T-helper 2 cell treated with Interferon-gamma antibody and Interleukin-4, amounts not matched to agents 5 μg/mL and 100 μg/mL, for 36 hours (primary cell): ENCODE measurements around the gene ANK2.

Source experiments
- DNase-seq: peaks from one replicate; pipeline ENCODE4 v3.0.0; 2021; ENCODE audit warnings: low spot score
- H3K27ac Mint-ChIP-seq: one replicate; pipeline ENCODE4 v1.8.0; 2021; ENCODE audit warnings: mild to moderate bottlenecking, mixed read lengths
- H3K27me3 Mint-ChIP-seq: one replicate; pipeline ENCODE4 v1.8.0; 2021; ENCODE audit warnings: low read depth, mixed read lengths
- H3K36me3 Mint-ChIP-seq: one replicate; pipeline ENCODE4 v1.8.0; 2021; ENCODE audit warnings: low read depth, mixed read lengths
- H3K4me1 Mint-ChIP-seq: one replicate; pipeline ENCODE4 v1.8.0; 2021; ENCODE audit warnings: low read depth, mixed read lengths
- H3K4me3 Mint-ChIP-seq: one replicate; pipeline ENCODE4 v1.8.0; 2022; ENCODE audit warnings: mild to moderate bottlenecking, moderate library complexity, mixed read lengths
- H3K9me3 Mint-ChIP-seq: one replicate; pipeline ENCODE4 v1.8.0; 2021; ENCODE audit warnings: mixed read lengths

ANK2 gene

DNA sequence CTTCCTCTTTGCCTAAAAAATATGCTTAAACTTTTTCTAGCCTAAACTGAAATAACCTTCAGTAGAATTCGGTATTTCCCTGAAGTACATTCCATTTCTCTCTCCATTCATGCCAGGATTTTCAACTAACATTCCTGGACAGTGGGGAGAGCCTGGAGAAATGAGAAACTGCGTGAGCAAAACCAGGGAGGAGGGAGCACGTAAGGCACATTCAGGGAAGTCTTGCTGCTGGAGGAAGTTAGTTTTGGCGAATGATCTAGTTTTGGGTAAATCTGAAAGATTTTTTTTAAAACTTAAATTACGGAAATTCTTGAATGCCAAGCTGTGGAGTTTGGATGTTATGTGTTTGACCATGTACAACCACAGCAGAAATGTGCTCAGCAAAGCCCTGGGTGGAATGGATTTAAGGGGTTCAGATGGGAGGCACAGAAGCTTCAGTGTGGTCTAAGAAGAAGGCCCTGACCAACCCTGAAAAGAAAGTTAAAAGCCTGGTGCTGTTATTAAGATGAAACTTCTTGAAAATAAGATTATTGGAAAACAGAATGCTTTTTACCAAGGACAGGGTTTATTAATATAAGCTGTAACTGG lies 347.8 kb downstream of the ANK2 start:
- no peak for DNase-seq
- no peaks in the 10 kb centered on the region for H3K36me3 Mint-ChIP-seq

GRCh38 chr4:113398441-113399143 lies 349.1 kb downstream of the ANK2 start:
- H3K27ac Mint-ChIP-seq, result no peak overlapping the region

More for the DNA sequence above, 347.8 kb downstream of the ANK2 start:
- H3K27ac Mint-ChIP-seq, result no peak overlapping the region
- H3K4me3 Mint-ChIP-seq, result no peak overlapping the region
- H3K9me3 Mint-ChIP-seq, result no peaks in the 10 kb centered on the region
- peaks cover 3% of the 10 kb centered on the region for H3K27me3 Mint-ChIP-seq
- H3K4me1 Mint-ChIP-seq, result peaks cover 2% of the 10 kb centered on the region

GRCh38 chr4:113404167-113404571 lies 354.7 kb downstream of the ANK2 start:
- H3K27me3 Mint-ChIP-seq, result no peaks in the 10 kb centered on the region
- no peak for DNase-seq
- no peaks in the 10 kb centered on the region for H3K36me3 Mint-ChIP-seq
- H3K4me1 Mint-ChIP-seq, result no peaks in the 10 kb centered on the region
- H3K4me3 Mint-ChIP-seq, result no peak overlapping the region
- no peaks in the 10 kb centered on the region for H3K9me3 Mint-ChIP-seq
- no peak overlapping the region for H3K27ac Mint-ChIP-seq

More at GRCh38 chr4:113398441-113399143, 349.1 kb downstream of the ANK2 start:
- H3K4me1 Mint-ChIP-seq, result peaks cover 2% of the 10 kb centered on the region
- H3K9me3 Mint-ChIP-seq, result no peaks in the 10 kb centered on the region
- peaks cover 3% of the 10 kb centered on the region for H3K27me3 Mint-ChIP-seq
- no peaks in the 10 kb centered on the region for H3K36me3 Mint-ChIP-seq
- DNase-seq, result no peak
- no peak overlapping the region for H3K4me3 Mint-ChIP-seq

- Mint-ChIP-seq H3K9me3 (no peaks in the 10 kb centered on the region), H3K36me3 (no peaks in the 10 kb centered on the region), H3K4me3 (no peak overlapping the region), H3K27ac (no peak overlapping the region), H3K27me3 (no peaks in the 10 kb centered on the region), H3K4me1 (peaks cover 1% of the 10 kb centered on the region)
- no peak for DNase-seq
Observed at GRCh38 chr4:113404841-113405240, 355.4 kb downstream of the ANK2 start.

DNA sequence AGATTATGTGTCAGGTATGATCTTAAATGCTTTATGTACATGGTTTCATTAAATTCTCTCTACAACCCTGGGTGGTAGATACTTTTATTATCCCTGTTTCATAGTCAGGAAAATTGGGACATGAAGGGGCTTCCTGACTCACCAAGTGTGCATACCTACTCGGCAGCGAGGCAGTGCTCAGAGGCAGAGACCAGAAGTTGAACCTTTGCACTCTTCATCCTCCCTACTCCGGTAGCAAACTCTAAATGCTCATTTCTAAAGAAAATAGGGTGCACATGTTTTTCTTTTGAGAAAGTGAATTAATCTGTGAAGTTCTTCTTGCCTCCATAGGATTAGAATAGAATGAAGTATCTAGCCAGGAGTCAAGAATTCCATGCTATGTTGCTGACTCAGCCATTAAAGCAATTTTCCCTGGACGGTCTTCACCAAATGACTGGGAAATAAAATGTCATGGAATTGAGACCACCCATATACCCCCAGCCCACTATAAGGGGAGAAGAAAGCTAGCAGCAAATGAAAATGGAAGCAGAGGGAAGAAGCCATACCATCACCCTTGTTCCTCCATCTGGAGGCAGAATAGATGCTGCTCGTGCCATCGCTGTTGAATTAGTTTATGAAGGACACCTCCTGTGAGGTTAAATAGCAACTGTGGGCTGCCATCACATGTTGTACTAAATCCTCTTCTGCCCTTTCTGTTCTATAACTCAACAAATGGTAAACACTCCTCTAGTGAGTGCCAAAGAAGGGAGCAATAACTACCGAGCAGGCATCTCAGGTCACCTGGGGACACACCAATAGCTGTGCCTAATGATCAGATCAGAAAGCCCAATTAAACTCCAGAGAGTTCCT lies 356.6 kb downstream of the ANK2 start:
- Mint-ChIP-seq H3K27me3 (no peaks in the 10 kb centered on the region), H3K4me1 (peaks cover 6% of the 10 kb centered on the region), H3K27ac (no peak overlapping the region), H3K36me3 (no peaks in the 10 kb centered on the region), H3K4me3 (no peak overlapping the region), H3K9me3 (no peaks in the 10 kb centered on the region)
- no peak for DNase-seq

DNA sequence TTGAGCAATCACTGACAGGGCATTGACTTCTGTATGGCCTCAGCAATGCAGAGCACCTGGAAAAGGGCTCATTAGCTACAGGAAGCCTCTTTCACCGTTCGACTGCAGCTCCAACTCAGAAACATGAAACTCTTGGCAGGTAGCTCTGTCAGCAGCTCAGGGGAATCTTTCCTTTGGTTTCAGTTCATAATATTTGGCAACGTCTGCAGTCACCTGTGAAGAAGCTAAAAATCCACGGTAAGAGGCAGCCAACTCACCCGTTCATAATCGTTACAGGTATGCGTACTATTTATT lies 357.2 kb downstream of the ANK2 start:
- Mint-ChIP-seq H3K27me3 (no peaks in the 10 kb centered on the region), H3K27ac (no peak overlapping the region), H3K36me3 (no peaks in the 10 kb centered on the region), H3K9me3 (no peaks in the 10 kb centered on the region), H3K4me3 (no peak overlapping the region), H3K4me1 (peaks cover 6% of the 10 kb centered on the region)
- no peak for DNase-seq

DNA sequence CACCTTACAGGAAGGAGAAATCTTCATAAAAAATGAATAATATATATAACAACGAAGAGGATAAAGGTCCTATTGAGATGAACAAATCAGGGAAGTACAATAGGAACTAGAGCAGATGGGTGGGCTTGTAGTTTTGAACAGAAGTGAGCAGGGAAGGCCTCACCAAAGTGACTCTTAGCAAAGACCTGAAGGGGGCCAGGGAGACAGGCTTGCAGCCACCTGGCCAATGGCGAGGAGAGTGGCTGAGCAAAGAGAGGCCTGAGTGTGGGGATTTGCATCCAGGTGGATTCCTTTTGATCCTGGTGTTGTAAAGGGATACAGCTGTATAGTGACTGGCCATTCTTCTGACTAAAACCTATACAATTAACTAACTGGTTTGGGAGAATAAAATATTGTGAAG lies 358.0 kb downstream of the ANK2 start:
- no peak for DNase-seq
- Mint-ChIP-seq H3K4me1 (peaks cover 6% of the 10 kb centered on the region), H3K27ac (no peak overlapping the region), H3K9me3 (no peaks in the 10 kb centered on the region), H3K27me3 (no peaks in the 10 kb centered on the region), H3K36me3 (no peaks in the 10 kb centered on the region), H3K4me3 (no peak overlapping the region)

- Mint-ChIP-seq H3K4me3 (no peak overlapping the region), H3K27ac (no peak overlapping the region), H3K36me3 (no peaks in the 10 kb centered on the region), H3K27me3 (peaks cover 3% of the 10 kb centered on the region), H3K9me3 (no peaks in the 10 kb centered on the region), H3K4me1 (peaks cover 6% of the 10 kb centered on the region)
- no peak for DNase-seq
Observed at GRCh38 chr4:113409181-113409580, 359.7 kb downstream of the ANK2 start.

DNA sequence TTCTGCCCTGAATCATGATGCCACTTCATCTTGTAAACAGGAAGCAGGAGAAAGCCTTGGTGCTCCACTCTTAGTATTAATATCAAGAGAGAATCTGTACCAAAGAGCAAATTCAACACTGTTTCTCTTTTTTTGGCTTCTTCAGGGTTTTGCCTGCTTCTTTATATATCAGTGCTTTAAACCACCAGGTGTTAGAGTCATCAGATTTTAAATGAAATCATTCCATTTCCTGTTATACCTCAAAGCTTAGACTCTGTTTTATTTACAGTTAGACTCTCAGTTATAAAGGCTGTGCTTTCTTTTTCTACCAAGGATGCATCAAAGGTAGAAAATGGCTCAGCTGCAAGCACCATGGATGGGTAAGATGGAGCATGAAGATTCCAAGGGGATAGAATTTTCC lies 361.2 kb downstream of the ANK2 start:
- Mint-ChIP-seq H3K27me3 (peaks cover 3% of the 10 kb centered on the region), H3K4me3 (no peak overlapping the region), H3K4me1 (peaks cover 6% of the 10 kb centered on the region), H3K36me3 (no peaks in the 10 kb centered on the region), H3K9me3 (no peaks in the 10 kb centered on the region), H3K27ac (no peak overlapping the region)
- DNase-seq, result no peak

DNA sequence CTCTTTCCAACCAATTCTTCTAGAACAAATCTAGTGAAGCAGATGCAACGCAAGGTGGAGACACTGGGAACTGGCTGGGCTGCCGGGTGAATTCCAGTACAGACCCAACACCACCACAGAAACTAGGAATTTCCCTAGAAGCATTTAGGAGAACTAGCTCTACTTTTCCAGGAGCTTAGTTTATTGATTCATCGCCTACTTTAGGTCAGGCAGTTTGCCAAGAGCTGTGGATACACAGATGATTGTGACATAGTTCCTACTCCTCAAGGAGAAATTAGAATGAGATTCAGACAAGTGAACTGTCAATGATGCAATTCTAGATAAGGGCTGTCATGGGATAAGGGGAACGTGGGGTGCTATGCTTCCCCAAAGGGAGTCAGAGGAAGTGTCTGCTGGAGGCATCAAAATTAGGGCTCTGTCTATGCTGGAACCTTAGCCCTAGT lies 362.1 kb downstream of the ANK2 start:
- Mint-ChIP-seq H3K27me3 (peaks cover 3% of the 10 kb centered on the region), H3K27ac (no peak overlapping the region), H3K9me3 (no peaks in the 10 kb centered on the region), H3K4me3 (no peak overlapping the region), H3K4me1 (peaks cover 6% of the 10 kb centered on the region), H3K36me3 (no peaks in the 10 kb centered on the region)
- DNase-seq, result no peak

GRCh38 chr4:113419631-113420030 lies 370.2 kb downstream of the ANK2 start:
- Mint-ChIP-seq H3K9me3 (peaks cover 24% of the 10 kb centered on the region), H3K27ac (no peak overlapping the region), H3K27me3 (peaks cover 7% of the 10 kb centered on the region), H3K4me3 (no peak overlapping the region), H3K4me1 (no peaks in the 10 kb centered on the region), H3K36me3 (peaks cover 2% of the 10 kb centered on the region)
- DNase-seq, result no peak

DNA sequence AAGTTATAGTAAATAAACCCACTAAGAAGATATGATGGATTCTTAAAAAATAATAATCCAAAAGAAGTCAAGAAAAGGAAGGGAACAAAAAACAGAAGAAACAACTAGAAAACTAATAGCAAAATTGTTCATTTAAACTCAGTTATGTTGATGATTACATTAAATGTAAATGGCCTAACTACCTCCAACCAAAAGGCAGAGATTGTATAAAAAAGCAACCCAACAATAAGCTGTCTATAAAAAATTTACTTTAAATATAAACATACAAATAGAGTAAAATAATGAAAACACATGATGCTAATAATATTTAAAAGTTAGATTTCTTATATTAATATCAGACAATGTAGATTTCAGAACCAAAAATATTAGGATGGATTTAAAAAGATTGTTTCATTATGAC lies 371.5 kb downstream of the ANK2 start:
- DNase-seq, result no peak
- no peak overlapping the region for H3K4me3 Mint-ChIP-seq
- peaks cover 7% of the 10 kb centered on the region for H3K27me3 Mint-ChIP-seq
- H3K9me3 Mint-ChIP-seq, result peaks cover 31% of the 10 kb centered on the region
- no peaks in the 10 kb centered on the region for H3K4me1 Mint-ChIP-seq
- H3K27ac Mint-ChIP-seq, result no peak overlapping the region
- peaks cover 2% of the 10 kb centered on the region for H3K36me3 Mint-ChIP-seq

GRCh38 chr4:113423631-113424030 lies 374.2 kb downstream of the ANK2 start:
- H3K4me1 Mint-ChIP-seq, result no peaks in the 10 kb centered on the region
- DNase-seq, result no peak
- H3K36me3 Mint-ChIP-seq, result peaks cover 2% of the 10 kb centered on the region
- H3K4me3 Mint-ChIP-seq, result no peak overlapping the region
- H3K27me3 Mint-ChIP-seq, result peaks cover under 1% of the 10 kb centered on the region
- peaks cover 31% of the 10 kb centered on the region for H3K9me3 Mint-ChIP-seq
- H3K27ac Mint-ChIP-seq, result no peak overlapping the region

DNA sequence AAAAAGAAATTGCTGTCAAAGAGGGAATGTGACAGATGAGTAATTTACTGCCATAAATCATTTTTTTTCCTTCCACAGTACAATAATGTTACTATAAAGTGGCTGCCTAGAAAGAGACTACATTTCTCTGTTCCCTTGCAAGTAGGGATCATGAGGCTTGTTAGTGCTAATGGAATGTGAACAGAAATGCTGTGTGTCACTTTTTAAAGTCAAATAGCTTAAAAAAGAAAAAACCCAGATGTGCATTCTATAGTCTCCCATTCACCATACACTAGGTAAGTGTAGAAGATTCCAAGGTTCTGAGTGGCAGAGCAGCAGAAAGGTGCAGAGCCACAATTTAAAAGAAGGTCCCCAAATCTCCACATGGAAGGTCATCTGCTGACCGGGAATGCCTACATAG lies 383.7 kb downstream of the ANK2 start:
- no peak overlapping the region for H3K4me3 Mint-ChIP-seq
- DNase-seq, result no peak
- H3K36me3 Mint-ChIP-seq, result peaks cover 3% of the 10 kb centered on the region
- H3K4me1 Mint-ChIP-seq, result peaks cover 8% of the 10 kb centered on the region
- H3K9me3 Mint-ChIP-seq, result peaks cover 8% of the 10 kb centered on the region
- no peaks in the 10 kb centered on the region for H3K27me3 Mint-ChIP-seq
- H3K27ac Mint-ChIP-seq, result no peak overlapping the region
